ENCODE results near the gene PCGF1. TPM values are rescaled to one million over a fixed set of nuclear protein-coding genes. Genes with fewer than 3 reads are reported as not detected.

Gene PCGF1
- total and polyA plus RNA-seq, 2 of the 13 experiments (the other 11 are each of a cell fraction or from before 2014, with no cell fraction given) = 20.4 to 22.6 TPM

DNA sequence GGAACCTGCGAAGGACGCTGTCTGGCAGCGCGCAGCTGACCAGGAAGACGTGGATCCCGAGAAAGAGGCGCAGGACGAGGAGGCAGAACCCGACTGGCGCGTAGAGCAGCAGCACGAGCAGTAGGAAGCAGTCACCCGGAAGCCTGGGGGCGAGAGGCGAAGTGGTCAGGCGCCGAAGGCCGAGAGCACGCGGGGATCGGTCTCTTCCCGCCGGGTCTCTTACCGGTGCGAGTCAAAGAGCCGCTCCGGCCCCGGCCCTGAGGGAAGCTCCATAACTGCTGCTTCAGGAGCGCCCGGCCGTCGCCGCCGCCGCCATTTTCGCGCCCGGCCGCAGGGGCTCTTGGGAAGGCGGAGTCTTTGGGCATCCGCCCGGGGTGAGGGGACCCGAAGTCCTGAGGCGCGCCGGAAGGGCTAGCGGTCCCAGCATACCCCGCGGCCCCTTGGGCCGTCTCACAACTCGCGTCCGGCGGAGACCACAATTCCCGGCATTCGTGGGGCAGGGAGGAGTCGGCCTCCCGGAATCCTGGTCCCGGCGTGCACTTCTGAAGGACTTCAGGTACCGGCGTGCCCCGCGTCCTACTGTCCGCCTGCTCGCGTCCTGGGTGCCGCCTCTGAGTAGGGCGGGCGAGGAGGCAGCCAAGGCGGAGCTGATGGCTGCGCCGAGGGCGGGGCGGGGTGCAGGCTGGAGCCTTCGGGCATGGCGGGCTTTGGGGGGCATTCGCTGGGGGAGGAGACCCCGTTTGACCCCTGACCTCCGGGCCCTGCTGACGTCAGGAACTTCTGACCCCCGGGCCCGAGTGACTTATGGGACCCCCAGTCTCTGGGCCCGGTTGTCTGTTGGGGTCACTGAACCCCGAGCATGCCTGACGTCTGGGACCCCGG is 22.1 kb upstream of the PCGF1 start, which contains the start of the genes AUP1 and HTRA2 (continued):
- TF ChIP-seq ATAD3A (CRISPR knock-in tag; IDR thresholded peaks at IDR 0.05) (peak; percentile 64; the same call in 1 of the 2 replicates), AGO2 (optimal IDR thresholded peaks at IDR 0.05; ENCODE audit: low read depth, low read length) (peak; percentile 93), ZNF766 (CRISPR knock-in tag; IDR thresholded peaks at IDR 0.05; ENCODE audit: borderline replicate concordance) (0 out of 2 replicates have a peak, but pooled peaks have one; percentile 18), TAF15 (IDR thresholded peaks at IDR 0.05; ENCODE audit: low read depth, low read length, poor library complexity, severe bottlenecking) (no peak), ZNF10 (CRISPR knock-in tag; IDR thresholded peaks at IDR 0.05; ENCODE audit: borderline replicate concordance, low read depth) (no peak), ZFX (CRISPR knock-in tag; IDR thresholded peaks at IDR 0.05; ENCODE audit: low read depth) (peak; percentile 84), ZFP41 (CRISPR knock-in tag; IDR thresholded peaks at IDR 0.05; ENCODE audit: borderline replicate concordance) (no peak), HDAC2 (CRISPR knock-in tag; IDR thresholded peaks at IDR 0.05) (peak; percentile 29), NRL (CRISPR knock-in tag; IDR thresholded peaks at IDR 0.05; ENCODE audit: borderline replicate concordance) (no peak), ZNF724P (CRISPR knock-in tag; IDR thresholded peaks at IDR 0.05; ENCODE audit: borderline replicate concordance) (0 out of 2 replicates have a peak, but pooled peaks have one; percentile 17), TOE1 (CRISPR knock-in tag; IDR thresholded peaks at IDR 0.05) (no peak), ZNF225 (CRISPR knock-in tag; IDR thresholded peaks at IDR 0.05) (no peak), ZMAT3 (CRISPR knock-in tag; conservative IDR thresholded peaks at IDR 0.05) (peak; percentile 95), MLLT10 (CRISPR knock-in tag; IDR thresholded peaks at IDR 0.05) (no peak), NR0B2 (CRISPR knock-in tag; IDR thresholded peaks at IDR 0.05) (peak; percentile 67; the same call in 1 of the 2 replicates), ZNF446 (CRISPR knock-in tag; IDR thresholded peaks at IDR 0.05) (no peak)
- TF ChIP-seq, protein P1, sequence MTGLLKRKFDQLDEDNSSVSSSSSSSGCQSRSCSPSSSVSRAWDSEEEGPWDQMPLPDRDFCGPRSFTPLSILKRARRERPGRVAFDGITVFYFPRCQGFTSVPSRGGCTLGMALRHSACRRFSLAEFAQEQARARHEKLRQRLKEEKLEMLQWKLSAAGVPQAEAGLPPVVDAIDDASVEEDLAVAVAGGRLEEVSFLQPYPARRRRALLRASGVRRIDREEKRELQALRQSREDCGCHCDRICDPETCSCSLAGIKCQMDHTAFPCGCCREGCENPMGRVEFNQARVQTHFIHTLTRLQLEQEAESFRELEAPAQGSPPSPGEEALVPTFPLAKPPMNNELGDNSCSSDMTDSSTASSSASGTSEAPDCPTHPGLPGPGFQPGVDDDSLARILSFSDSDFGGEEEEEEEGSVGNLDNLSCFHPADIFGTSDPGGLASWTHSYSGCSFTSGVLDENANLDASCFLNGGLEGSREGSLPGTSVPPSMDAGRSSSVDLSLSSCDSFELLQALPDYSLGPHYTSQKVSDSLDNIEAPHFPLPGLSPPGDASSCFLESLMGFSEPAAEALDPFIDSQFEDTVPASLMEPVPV (CRISPR knock-in tag; IDR thresholded peaks at IDR 0.05) = no peak; the same call in none of the 2 replicates
- TF ChIP-seq, protein P2, sequence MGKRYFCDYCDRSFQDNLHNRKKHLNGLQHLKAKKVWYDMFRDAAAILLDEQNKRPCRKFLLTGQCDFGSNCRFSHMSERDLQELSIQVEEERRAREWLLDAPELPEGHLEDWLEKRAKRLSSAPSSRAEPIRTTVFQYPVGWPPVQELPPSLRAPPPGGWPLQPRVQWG (CRISPR knock-in tag; IDR thresholded peaks at IDR 0.05; ENCODE audit: borderline replicate concordance, low read depth) = no peak
- TF ChIP-seq, protein P3, sequence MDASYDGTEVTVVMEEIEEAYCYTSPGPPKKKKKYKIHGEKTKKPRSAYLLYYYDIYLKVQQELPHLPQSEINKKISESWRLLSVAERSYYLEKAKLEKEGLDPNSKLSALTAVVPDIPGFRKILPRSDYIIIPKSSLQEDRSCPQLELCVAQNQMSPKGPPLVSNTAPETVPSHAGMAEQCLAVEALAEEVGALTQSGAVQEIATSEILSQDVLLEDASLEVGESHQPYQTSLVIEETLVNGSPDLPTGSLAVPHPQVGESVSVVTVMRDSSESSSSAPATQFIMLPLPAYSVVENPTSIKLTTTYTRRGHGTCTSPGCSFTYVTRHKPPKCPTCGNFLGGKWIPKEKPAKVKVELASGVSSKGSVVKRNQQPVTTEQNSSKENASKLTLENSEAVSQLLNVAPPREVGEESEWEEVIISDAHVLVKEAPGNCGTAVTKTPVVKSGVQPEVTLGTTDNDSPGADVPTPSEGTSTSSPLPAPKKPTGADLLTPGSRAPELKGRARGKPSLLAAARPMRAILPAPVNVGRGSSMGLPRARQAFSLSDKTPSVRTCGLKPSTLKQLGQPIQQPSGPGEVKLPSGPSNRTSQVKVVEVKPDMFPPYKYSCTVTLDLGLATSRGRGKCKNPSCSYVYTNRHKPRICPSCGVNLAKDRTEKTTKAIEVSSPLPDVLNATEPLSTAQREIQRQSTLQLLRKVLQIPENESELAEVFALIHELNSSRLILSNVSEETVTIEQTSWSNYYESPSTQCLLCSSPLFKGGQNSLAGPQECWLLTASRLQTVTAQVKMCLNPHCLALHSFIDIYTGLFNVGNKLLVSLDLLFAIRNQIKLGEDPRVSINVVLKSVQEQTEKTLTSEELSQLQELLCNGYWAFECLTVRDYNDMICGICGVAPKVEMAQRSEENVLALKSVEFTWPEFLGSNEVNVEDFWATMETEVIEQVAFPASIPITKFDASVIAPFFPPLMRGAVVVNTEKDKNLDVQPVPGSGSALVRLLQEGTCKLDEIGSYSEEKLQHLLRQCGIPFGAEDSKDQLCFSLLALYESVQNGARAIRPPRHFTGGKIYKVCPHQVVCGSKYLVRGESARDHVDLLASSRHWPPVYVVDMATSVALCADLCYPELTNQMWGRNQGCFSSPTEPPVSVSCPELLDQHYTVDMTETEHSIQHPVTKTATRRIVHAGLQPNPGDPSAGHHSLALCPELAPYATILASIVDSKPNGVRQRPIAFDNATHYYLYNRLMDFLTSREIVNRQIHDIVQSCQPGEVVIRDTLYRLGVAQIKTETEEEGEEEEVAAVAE (CRISPR knock-in tag; IDR thresholded peaks at IDR 0.05; ENCODE audit: borderline replicate concordance) = peak; percentile 59; the same call in 1 of the 2 replicates
- TF ChIP-seq, protein P4, sequence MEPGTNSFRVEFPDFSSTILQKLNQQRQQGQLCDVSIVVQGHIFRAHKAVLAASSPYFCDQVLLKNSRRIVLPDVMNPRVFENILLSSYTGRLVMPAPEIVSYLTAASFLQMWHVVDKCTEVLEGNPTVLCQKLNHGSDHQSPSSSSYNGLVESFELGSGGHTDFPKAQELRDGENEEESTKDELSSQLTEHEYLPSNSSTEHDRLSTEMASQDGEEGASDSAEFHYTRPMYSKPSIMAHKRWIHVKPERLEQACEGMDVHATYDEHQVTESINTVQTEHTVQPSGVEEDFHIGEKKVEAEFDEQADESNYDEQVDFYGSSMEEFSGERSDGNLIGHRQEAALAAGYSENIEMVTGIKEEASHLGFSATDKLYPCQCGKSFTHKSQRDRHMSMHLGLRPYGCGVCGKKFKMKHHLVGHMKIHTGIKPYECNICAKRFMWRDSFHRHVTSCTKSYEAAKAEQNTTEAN (CRISPR knock-in tag; conservative IDR thresholded peaks at IDR 0.05) = no peak
